ENCODE measurements around the gene KDM4C. TPM values are rescaled to one million over a fixed set of nuclear protein-coding genes. Genes with fewer than 3 reads are reported as not detected.

Gene KDM4C
- total and polyA plus RNA-seq, 2 donors: 16.3 to 66.1 TPM

DNA sequence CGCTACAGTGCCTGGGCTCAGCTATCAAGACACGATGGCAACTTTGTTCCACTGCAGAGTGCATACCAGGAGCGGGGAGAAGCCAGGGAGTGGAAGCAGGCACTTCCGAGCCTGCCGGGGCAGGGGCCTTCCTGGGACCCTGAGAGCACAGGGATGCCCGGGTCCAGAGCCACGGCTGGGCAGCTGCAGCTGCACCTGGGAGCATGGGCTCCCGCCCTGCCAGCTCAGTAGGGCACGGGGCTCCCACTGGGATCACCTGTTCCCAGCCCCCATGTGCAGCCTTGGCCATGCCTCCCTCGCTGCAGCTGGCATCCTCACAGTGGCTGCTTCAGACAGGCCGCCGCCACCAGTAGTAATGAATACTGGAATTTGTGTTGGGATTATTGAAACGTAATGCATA lies 391.5 kb downstream of the KDM4C start:
- no peak for DNase-seq (ENCODE audit: extremely low spot score)

GRCh38 chr9:7150153-7150890 lies 392.5 kb downstream of the KDM4C start:
- Histone ChIP-seq H3K27ac (ENCODE audit: low read depth) (no peak overlapping the region), H3K4me1 (ENCODE audit: insufficient read depth) (peaks cover 2% of the 10 kb centered on the region), H3K4me3 (ENCODE audit: low read depth, low read length) (no peak overlapping the region), H3K36me3 (ENCODE audit: insufficient read depth) (no peaks in the 10 kb centered on the region)
- no peak for DNase-seq (ENCODE audit: extremely low spot score)
- 83% methylated on average over 8 of the region's 8 CpGs for WGBS

More for the DNA sequence above, 391.5 kb downstream of the KDM4C start:
- no peak overlapping the region for H3K4me3 ChIP-seq (ENCODE audit: low read depth, low read length)
- H3K4me1 ChIP-seq (ENCODE audit: insufficient read depth): peaks cover 2% of the 10 kb centered on the region
- no peak overlapping the region for H3K27ac ChIP-seq (ENCODE audit: low read depth)
- H3K36me3 ChIP-seq (ENCODE audit: insufficient read depth): no peaks in the 10 kb centered on the region
- 97% methylated on average over 13 of the region's 13 CpGs for WGBS

DNA sequence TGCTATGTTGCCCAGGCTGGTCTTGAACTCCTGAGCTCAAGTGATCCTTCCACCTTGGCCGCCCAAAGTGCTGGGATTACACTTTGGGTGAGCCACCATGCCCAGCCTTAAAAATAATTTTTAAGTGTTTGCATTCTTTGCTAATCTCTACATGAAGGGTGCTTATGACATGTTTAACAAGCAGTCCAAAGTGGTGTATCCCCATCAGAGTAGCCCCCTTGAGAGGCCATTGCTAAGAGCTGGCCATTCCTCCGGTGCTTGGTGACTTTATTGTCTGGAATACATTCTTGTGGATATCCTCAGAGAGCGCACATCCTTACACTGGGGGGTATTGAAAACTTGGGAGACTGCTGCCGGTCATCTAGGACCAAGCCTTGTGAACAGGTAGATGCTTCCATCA lies 395.4 kb downstream of the KDM4C start:
- no peak overlapping the region for H3K4me3 ChIP-seq (ENCODE audit: low read depth, low read length)
- no peaks in the 10 kb centered on the region for H3K36me3 ChIP-seq (ENCODE audit: insufficient read depth)
- DNase-seq (ENCODE audit: extremely low spot score): no peak
- no peak overlapping the region for H3K27ac ChIP-seq (ENCODE audit: low read depth)
- WGBS: 92% methylated on average over 4 of the region's 4 CpGs
- H3K4me1 ChIP-seq (ENCODE audit: insufficient read depth): peaks cover 2% of the 10 kb centered on the region

DNA sequence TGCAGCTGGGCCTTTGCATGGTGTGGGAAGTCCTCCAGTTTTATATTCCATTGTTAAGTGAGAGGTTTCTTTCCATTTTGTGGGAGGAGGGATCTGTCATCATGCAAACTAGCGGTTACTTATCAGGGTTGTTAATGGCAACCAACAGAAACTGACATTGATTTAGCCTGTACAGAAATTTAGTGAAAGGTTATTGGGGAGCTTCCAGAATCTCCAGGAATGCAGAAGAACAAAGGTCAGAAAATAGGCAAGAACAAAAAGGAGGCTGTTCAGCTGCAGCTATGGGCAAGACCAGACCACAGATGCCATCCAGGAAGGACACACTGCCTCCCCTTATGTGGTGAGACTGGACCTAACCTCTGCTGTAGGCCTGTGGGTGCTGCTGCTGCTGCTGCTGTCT lies 395.8 kb downstream of the KDM4C start:
- Histone ChIP-seq H3K27ac (ENCODE audit: low read depth) (no peak overlapping the region), H3K4me1 (ENCODE audit: insufficient read depth) (peaks cover 2% of the 10 kb centered on the region), H3K36me3 (ENCODE audit: insufficient read depth) (no peaks in the 10 kb centered on the region), H3K4me3 (ENCODE audit: low read depth, low read length) (no peak overlapping the region)
- 76% methylated on average over 1 of the region's 1 CpG for WGBS
- DNase-seq (ENCODE audit: extremely low spot score): no peak

DNA sequence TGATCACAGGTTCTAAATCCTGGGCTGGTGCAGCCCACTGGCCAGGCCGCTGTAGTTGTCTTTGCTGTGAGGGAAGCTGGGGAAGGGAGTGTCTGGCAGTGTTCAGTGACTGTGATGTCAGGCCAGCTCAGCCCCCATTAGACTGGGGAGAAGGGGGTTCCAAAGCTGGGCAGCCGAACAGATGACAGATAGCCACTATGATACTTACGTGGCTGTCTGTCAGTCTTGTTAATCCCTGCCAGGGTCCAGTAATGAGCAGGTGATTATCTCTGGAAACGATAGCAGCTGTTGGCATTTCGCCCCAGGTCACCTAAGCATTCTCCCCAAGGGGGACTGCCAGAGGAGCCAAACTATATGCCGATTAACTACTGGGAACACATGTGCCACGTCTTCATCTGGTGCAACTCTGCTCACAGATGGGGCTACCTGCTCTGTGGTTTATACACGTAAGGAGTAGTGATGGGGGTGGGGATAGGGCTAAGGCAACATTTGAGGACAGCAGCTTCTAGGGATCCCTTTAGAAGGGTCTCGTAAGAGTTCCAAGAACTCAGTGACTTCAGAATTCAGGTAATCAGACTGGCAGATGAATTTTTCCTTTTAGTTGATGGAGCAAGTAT lies 396.3 kb downstream of the KDM4C start:
- peaks cover 2% of the 10 kb centered on the region for H3K4me1 ChIP-seq (ENCODE audit: insufficient read depth)
- 87% methylated on average over 9 of the region's 9 CpGs for WGBS
- DNase-seq (ENCODE audit: extremely low spot score): no peak
- H3K4me3 ChIP-seq (ENCODE audit: low read depth, low read length): no peak overlapping the region
- no peak overlapping the region for H3K27ac ChIP-seq (ENCODE audit: low read depth)
- no peaks in the 10 kb centered on the region for H3K36me3 ChIP-seq (ENCODE audit: insufficient read depth)

DNA sequence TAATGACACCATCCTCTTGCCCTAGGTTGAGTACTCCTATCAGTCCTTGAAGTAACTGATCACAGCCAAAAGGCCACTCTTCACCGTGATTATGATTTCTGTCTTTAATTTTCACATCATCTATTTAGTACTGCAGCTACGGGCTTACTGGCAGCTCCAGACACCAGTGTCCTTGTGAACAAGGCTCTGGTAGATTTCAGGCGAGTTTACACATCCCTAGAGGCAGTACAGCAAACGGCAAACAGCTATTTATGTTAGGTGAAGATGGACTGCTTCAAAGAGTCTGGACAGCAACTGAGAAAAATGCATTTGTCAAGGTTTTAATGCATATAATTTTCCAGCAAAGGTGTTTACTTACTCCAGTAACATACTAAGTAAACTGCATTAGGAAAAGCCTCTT lies 396.9 kb downstream of the KDM4C start:
- no peak for DNase-seq (ENCODE audit: extremely low spot score)
- Histone ChIP-seq H3K36me3 (ENCODE audit: insufficient read depth) (no peaks in the 10 kb centered on the region), H3K4me3 (ENCODE audit: low read depth, low read length) (no peak overlapping the region), H3K27ac (ENCODE audit: low read depth) (no peak overlapping the region), H3K4me1 (ENCODE audit: insufficient read depth) (peaks cover 2% of the 10 kb centered on the region)
- 73% methylated on average over 4 of the region's 4 CpGs for WGBS

- WGBS: 46% methylated on average over 2 of the region's 2 CpGs
- Histone ChIP-seq H3K4me3 (ENCODE audit: low read depth, low read length) (no peak overlapping the region), H3K27ac (ENCODE audit: low read depth) (no peak overlapping the region), H3K36me3 (ENCODE audit: insufficient read depth) (no peaks in the 10 kb centered on the region), H3K4me1 (ENCODE audit: insufficient read depth) (no peaks in the 10 kb centered on the region)
- DNase-seq (ENCODE audit: extremely low spot score): no peak
These were observed 403.7 kb downstream of the KDM4C start for GRCh38 chr9:7161469-7161868.

DNA sequence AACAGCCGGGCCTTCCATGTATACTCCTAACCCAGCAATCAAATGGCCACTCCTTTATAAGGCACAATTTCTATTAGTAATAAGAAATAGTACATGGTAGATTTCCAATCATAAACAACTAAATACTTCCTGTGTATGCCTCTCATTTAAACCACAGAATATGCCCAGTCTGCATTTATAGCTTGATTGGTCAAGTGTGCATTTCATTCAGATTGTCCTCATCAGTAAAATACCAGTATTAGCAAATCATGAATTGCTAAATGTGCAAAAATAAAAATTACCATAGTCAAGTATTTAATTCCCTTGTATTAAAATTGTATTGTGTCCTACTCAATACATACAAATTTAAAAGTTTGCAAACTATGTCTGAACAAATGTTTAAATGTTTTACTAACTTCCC lies 406.2 kb downstream of the KDM4C start:
- no peak overlapping the region for H3K4me3 ChIP-seq (ENCODE audit: low read depth, low read length)
- no peaks in the 10 kb centered on the region for H3K36me3 ChIP-seq (ENCODE audit: insufficient read depth)
- H3K4me1 ChIP-seq (ENCODE audit: insufficient read depth): no peaks in the 10 kb centered on the region
- WGBS: 54% methylated on average over 1 of the region's 1 CpG
- H3K27ac ChIP-seq (ENCODE audit: low read depth): no peak overlapping the region
- DNase-seq (ENCODE audit: extremely low spot score): no peak

GRCh38 chr9:7164440-7165330 lies 406.9 kb downstream of the KDM4C start:
- no peaks in the 10 kb centered on the region for H3K36me3 ChIP-seq (ENCODE audit: insufficient read depth)
- no peak overlapping the region for H3K4me3 ChIP-seq (ENCODE audit: low read depth, low read length)
- DNase-seq (ENCODE audit: extremely low spot score): no peak
- no peaks in the 10 kb centered on the region for H3K4me1 ChIP-seq (ENCODE audit: insufficient read depth)
- WGBS: 73% methylated on average over 13 of the region's 13 CpGs
- no peak overlapping the region for H3K27ac ChIP-seq (ENCODE audit: low read depth)

DNA sequence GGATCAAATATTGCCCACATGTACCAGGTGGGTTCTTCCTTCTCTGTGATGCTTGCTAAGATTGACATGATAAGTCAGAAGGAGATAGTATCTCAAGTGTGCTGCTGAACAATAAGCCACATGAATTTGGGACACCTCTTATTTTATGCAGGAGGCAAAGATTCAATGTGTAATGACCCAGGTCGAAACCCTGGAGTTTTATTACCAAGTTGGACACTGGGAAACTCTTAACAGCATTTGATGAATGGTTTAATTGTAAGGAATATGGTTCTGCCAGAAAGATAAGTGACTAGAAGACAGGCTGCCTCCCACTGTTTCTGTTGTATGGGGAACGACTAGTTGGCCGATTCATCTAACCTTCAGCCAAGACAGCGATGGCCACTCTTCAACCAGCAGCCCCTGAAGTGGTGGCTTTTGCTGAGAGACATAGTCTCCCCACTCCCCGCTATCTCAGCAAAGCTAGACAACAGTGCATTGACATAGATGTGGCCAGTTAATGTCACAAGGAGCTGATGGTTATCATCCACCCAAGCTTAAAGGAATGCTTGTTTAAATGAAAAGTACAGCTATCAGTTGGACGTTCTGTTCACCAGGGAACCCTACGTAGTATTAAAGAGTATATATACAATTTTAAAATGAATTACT lies 407.7 kb downstream of the KDM4C start:
- WGBS: 77% methylated on average over 7 of the region's 7 CpGs
- H3K4me1 ChIP-seq (ENCODE audit: insufficient read depth): no peaks in the 10 kb centered on the region
- DNase-seq (ENCODE audit: extremely low spot score): no peak
- no peaks in the 10 kb centered on the region for H3K36me3 ChIP-seq (ENCODE audit: insufficient read depth)
- H3K4me3 ChIP-seq (ENCODE audit: low read depth, low read length): no peak overlapping the region
- H3K27ac ChIP-seq (ENCODE audit: low read depth): no peak overlapping the region

- Histone ChIP-seq H3K27ac (ENCODE audit: low read depth) (no peak overlapping the region), H3K4me1 (ENCODE audit: insufficient read depth) (no peaks in the 10 kb centered on the region), H3K36me3 (ENCODE audit: insufficient read depth) (no peaks in the 10 kb centered on the region), H3K4me3 (ENCODE audit: low read depth, low read length) (no peak overlapping the region)
- no peak for DNase-seq (ENCODE audit: extremely low spot score)
- WGBS: 85% methylated on average over 1 of the region's 1 CpG
These were observed 408.3 kb downstream of the KDM4C start for GRCh38 chr9:7166074-7166473.

DNA sequence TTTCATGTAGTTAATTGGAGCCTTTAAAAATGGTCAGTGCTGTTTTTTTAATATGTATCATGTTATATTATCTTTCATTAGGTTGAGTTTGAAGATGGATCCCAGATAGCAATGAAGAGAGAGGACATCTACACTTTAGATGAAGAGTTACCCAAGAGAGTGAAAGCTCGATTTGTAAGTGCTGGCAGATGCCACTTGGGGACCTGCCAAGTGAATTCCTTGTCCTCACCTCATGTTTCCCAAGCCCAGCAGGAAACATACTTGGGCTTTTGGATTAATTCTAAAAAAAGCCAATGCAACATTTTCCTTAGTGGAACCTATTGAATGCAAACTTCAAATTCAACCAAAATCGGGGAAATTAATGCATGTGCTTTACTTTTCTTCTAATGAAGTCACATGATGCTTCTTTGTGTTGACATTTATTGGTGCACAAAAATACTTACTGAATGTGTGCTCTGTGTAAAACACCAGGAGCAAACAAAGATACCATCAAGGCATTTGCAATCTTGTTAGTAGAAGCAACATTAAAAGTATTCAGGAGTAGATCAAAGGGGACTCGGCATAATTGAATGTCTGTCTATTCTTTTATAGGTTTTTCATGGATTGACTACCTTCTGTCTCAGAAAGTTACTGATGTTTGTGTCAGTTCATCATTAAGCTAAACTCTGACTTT lies 412.1 kb downstream of the KDM4C start:
- Histone ChIP-seq H3K4me1 (ENCODE audit: insufficient read depth) (no peaks in the 10 kb centered on the region), H3K4me3 (ENCODE audit: low read depth, low read length) (no peak overlapping the region), H3K36me3 (ENCODE audit: insufficient read depth) (no peaks in the 10 kb centered on the region), H3K27ac (ENCODE audit: low read depth) (no peak overlapping the region)
- WGBS: 58% methylated on average over 3 of the region's 3 CpGs
- DNase-seq (ENCODE audit: extremely low spot score): no peak

Data from urinary bladder (tissue), 4 donors.